ENCODE measurements around the gene WDR43. TPM values are rescaled to one million over a fixed set of nuclear protein-coding genes. Genes with fewer than 3 reads are reported as not detected.

Gene WDR43
- polyA plus RNA-seq, 1 donor (not counting 4 experiments of a cell fraction or from before 2014, with no cell fraction given), result 125 TPM

DNA sequence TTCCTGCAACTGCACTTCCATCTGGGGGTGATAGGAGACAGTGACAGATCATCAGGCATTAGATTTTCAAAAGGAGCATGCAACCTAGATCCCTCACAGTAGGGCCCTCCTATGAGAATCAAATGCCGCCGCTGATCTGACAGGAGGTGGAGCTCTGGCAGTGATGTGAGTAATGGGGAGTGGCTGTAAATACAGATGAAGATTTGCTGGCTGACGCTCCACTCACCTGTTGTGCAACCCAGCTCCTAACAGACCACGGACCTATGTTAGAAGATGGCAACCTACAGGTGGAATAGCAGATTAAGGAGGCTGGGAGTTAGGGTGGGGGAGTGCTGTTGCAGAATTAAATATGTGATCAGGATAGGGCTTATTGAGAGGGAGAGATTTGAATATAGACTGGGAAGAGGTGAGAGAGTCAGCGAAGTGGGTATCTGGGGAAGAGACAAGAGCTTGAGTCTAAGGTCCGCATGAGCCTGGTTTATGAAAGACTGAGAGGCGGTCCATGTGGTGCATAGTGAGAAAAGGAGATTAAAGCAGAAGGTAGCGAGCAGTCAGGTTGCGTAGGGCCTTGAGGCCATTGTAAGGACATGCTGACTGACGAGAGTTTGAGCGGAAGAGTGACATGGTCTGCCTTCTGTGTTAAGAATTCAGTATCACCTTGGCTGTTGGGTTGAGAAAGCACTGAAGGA is 55.3 kb downstream of the WDR43 start:
- DNase-seq (ENCODE audit: low read depth, low spot score), result no peak
- Histone ChIP-seq H3K79me2 (ENCODE audit: control insufficient read depth, insufficient read depth, low read length) (peaks cover under 1% of the 10 kb centered on the region), H3K9me3 (ENCODE audit: control insufficient read depth, low read depth, low read length) (no peaks in the 10 kb centered on the region), H3K9ac (ENCODE audit: control insufficient read depth, extremely low read depth, insufficient read depth, low read length) (no peak overlapping the region), H3K4me3 (ENCODE audit: control insufficient read depth in 2 of 3, extremely low read depth in 1 of 3, insufficient read depth in 2 of 3, low read depth in 1 of 3, low read length in 3 of 3) (no peak overlapping the region), H3K36me3 (ENCODE audit: control insufficient read depth in 2 of 2, extremely low read depth in 1 of 2, insufficient read depth in 2 of 2, low read length in 2 of 2) (peaks cover 9 to 33% of the 10 kb centered on the region in 2 experiments), H4K20me1 (ENCODE audit: control insufficient read depth, extremely low read depth, insufficient read depth, low read length) (peaks cover 3% of the 10 kb centered on the region), H3K27me3 (ENCODE audit: control insufficient read depth, extremely low read depth, insufficient read depth, low read length) (no peaks in the 10 kb centered on the region), H3K4me2 (ENCODE audit: control insufficient read depth, extremely low read depth, insufficient read depth, low read depth, low read length) (no peak overlapping the region), H3K4me1 (ENCODE audit: control insufficient read depth, extremely low read depth, insufficient read depth, low read length) (no peaks in the 10 kb centered on the region), H3K9me1 (ENCODE audit: control insufficient read depth, extremely low read depth, insufficient read depth, low read length) (no peaks in the 10 kb centered on the region), H2AFZ (ENCODE audit: control insufficient read depth, low read length) (no peak overlapping the region), H3K27ac (ENCODE audit: control insufficient read depth, insufficient read depth, low read length) (no peak overlapping the region)
- no peak for FAIRE-seq
- TF ChIP-seq, protein P1, sequence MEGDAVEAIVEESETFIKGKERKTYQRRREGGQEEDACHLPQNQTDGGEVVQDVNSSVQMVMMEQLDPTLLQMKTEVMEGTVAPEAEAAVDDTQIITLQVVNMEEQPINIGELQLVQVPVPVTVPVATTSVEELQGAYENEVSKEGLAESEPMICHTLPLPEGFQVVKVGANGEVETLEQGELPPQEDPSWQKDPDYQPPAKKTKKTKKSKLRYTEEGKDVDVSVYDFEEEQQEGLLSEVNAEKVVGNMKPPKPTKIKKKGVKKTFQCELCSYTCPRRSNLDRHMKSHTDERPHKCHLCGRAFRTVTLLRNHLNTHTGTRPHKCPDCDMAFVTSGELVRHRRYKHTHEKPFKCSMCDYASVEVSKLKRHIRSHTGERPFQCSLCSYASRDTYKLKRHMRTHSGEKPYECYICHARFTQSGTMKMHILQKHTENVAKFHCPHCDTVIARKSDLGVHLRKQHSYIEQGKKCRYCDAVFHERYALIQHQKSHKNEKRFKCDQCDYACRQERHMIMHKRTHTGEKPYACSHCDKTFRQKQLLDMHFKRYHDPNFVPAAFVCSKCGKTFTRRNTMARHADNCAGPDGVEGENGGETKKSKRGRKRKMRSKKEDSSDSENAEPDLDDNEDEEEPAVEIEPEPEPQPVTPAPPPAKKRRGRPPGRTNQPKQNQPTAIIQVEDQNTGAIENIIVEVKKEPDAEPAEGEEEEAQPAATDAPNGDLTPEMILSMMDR (optimal IDR thresholded peaks at IDR 0.05 in 1 of 3, IDR thresholded peaks at IDR 0.05 in 1 of 3, conservative IDR thresholded peaks at IDR 0.05 in 1 of 3; ENCODE audit: extremely low read depth in 1 of 3, insufficient read depth in 2 of 3, low read length in 3 of 3), result no peak
- TF ChIP-seq EZH2 (IDR thresholded peaks at IDR 0.05; ENCODE audit: low read length), result no peak
- dilution Hi-C loops (cut with MboI; ENCODE audit: extremely low pct_ligation_motif_present, low sequenced_read_pairs), result no loop called here

DNA sequence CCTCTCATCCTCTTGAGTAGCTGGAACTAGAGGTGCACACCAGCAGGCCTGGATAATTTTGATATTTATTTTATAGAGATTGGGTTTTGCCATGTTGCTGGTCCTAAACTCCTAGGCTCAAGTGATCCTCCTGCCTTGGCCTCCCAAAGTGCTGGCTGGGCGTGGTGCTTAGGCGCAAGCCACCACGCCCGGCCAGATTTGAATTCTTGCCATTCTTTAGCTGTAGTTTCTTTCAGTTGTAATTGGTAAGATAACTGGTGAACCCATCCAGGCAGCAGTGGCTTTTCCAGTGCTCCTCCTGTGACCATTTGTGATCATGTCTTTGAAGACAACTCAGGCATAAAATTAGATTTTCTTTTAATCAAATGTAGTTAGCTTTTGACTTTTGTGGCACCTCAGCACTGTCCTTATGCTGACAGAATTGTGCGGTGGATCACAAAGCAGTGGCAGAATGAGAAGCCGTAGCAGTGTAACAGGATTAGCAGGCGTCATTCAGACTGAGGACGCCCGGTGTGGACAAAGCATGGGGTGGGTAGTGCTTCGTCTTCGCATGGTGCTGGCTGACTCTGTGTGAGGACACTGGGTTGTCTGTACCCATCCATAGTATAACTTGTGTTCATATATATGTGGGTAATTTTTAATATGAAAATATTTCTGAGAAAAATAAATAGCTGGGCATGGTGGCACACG is 56.6 kb downstream of the WDR43 start:
- Histone ChIP-seq H3K4me2 (ENCODE audit: control insufficient read depth, extremely low read depth, insufficient read depth, low read depth, low read length) (no peak overlapping the region), H2AFZ (ENCODE audit: control insufficient read depth, low read length) (no peak overlapping the region), H3K36me3 (ENCODE audit: control insufficient read depth in 2 of 2, extremely low read depth in 1 of 2, insufficient read depth in 2 of 2, low read length in 2 of 2) (peaks cover 8 to 23% of the 10 kb centered on the region in 2 experiments), H3K79me2 (ENCODE audit: control insufficient read depth, insufficient read depth, low read length) (no peaks in the 10 kb centered on the region), H3K27ac (ENCODE audit: control insufficient read depth, insufficient read depth, low read length) (no peak overlapping the region), H4K20me1 (ENCODE audit: control insufficient read depth, extremely low read depth, insufficient read depth, low read length) (peaks cover 3% of the 10 kb centered on the region), H3K4me1 (ENCODE audit: control insufficient read depth, extremely low read depth, insufficient read depth, low read length) (no peaks in the 10 kb centered on the region), H3K9me1 (ENCODE audit: control insufficient read depth, extremely low read depth, insufficient read depth, low read length) (no peaks in the 10 kb centered on the region), H3K9ac (ENCODE audit: control insufficient read depth, extremely low read depth, insufficient read depth, low read length) (no peak overlapping the region), H3K27me3 (ENCODE audit: control insufficient read depth, extremely low read depth, insufficient read depth, low read length) (no peaks in the 10 kb centered on the region), H3K9me3 (ENCODE audit: control insufficient read depth, low read depth, low read length) (no peaks in the 10 kb centered on the region), H3K4me3 (ENCODE audit: control insufficient read depth in 2 of 3, extremely low read depth in 1 of 3, insufficient read depth in 2 of 3, low read depth in 1 of 3, low read length in 3 of 3) (no peak overlapping the region)
- DNase-seq (ENCODE audit: low read depth, low spot score) (no peak), FAIRE-seq (no peak)
- no peak for TF ChIP-seq EZH2 (IDR thresholded peaks at IDR 0.05; ENCODE audit: low read length)
- TF ChIP-seq, protein P1 (optimal IDR thresholded peaks at IDR 0.05 in 1 of 3, IDR thresholded peaks at IDR 0.05 in 1 of 3, conservative IDR thresholded peaks at IDR 0.05 in 1 of 3; ENCODE audit: extremely low read depth in 1 of 3, insufficient read depth in 2 of 3, low read length in 3 of 3), result no peak
- dilution Hi-C loops (cut with MboI; ENCODE audit: extremely low pct_ligation_motif_present, low sequenced_read_pairs), result no loop called here
